Body of pancreas (tissue), 4 donors: ENCODE measurements around the gene LYPD5.

Experiments used
- CTCF ChIP-seq, 7 experiments: fragments of 450-650 bp in 4 of 7; fragments of 200-600 bp in 3 of 7; sonication (generic) in 3 of 7; IDR thresholded peaks; one replicate each; pipeline ENCODE4 v1.5.1; 2016 to 2019; ENCODE audit warnings: antibody characterized with exemption in 7 of 7
- POLR2A ChIP-seq, 3 donors: fragments of 450-650 bp; IDR thresholded peaks; one replicate each; pipeline ENCODE4 v1.6.1; 2016; ENCODE audit warnings: antibody characterized with exemption in 3 of 3, mild to moderate bottlenecking in 2 of 3

- TF ChIP-seq CTCF (IDR thresholded peaks at IDR 0.05) (no peak), POLR2A (IDR thresholded peaks at IDR 0.05) (no peak)
These were observed 12.6 kb upstream of the LYPD5 start for GRCh38 chr19:43814663-43815352.
